H1 (cell line): Measurements from ENCODE around the gene CYB5R2. TPM values are rescaled to one million over a fixed set of nuclear protein-coding genes. Genes with fewer than 3 reads are reported as not detected.

Experiments used
- CTCF ChIA-PET: fragments of 300-600 bp; sonication (Branson Sonifier 250); formaldehyde crosslinking; loops from one replicate; lab custom pipeline; 2021; ENCODE audit not compliant: partially characterized antibody; lab: Charles Lee
- POLR2A ChIA-PET: fragments of 300-600 bp; sonication (Branson Sonifier 250); formaldehyde crosslinking; loops from one replicate; lab custom pipeline; 2021; ENCODE audit warnings: inconsistent platforms; ENCODE audit not compliant: partially characterized antibody; lab: Charles Lee
- DNase-seq, 2 experiments: peaks; one replicate each; pipeline versions ENCODE4 v3.0.0 to v3.0.0-alpha.2; 2010 to 2022; ENCODE audit warnings: low spot score in 2 of 2, low read depth in 1 of 2, mixed read lengths in 1 of 2
- FAIRE-seq: peaks from 2 replicates; lab custom pipeline; 2011; peaks lifted over from hg19 to GRCh38; lab: Jason Lieb, UNC
- H2AFZ ChIP-seq: 2 replicates; pipeline ENCODE4 v1.8.1; 2012; ENCODE audit warnings: low read length, inconsistent platforms
- H2AK5ac ChIP-seq: 2 replicates; pipeline ENCODE4 v1.6.1; 2013; ENCODE audit warnings: low read depth, low read length
- H2BK120ac ChIP-seq: replicated peaks from 2 replicates; pipeline ENCODE3; 2013; ENCODE audit warnings: low read depth, low read length, inconsistent platforms
- H2BK12ac ChIP-seq: 2 replicates; pipeline ENCODE4 v1.6.1; 2013; ENCODE audit warnings: low read depth, low read length
- H2BK15ac ChIP-seq: 2 replicates; pipeline ENCODE4 v1.6.1; 2013; ENCODE audit warnings: low read length
- H2BK20ac ChIP-seq: 2 replicates; pipeline ENCODE4 v1.6.1; 2013; ENCODE audit warnings: low read length
- H2BK5ac ChIP-seq: 2 replicates; pipeline ENCODE4 v1.6.1; 2013; ENCODE audit warnings: low read depth, low read length
- H3K14ac ChIP-seq: 2 replicates; pipeline ENCODE4 v1.6.1; 2013; ENCODE audit warnings: inconsistent platforms; ENCODE audit not compliant: insufficient read length
- H3K18ac ChIP-seq: 2 replicates; pipeline ENCODE4 v1.6.1; 2013; ENCODE audit warnings: low read length; ENCODE audit errors: extremely low read depth
- H3K23ac ChIP-seq: 2 replicates; pipeline ENCODE4 v1.6.1; 2013; ENCODE audit warnings: inconsistent platforms; ENCODE audit not compliant: insufficient read length
- H3K23me2 ChIP-seq: 2 replicates; pipeline ENCODE4 v1.6.1; 2013; ENCODE audit warnings: low read depth, low read length
- H3K27ac ChIP-seq: 2 replicates; pipeline ENCODE4 v1.6.1; 2011; ENCODE audit warnings: low read depth, low read length, inconsistent platforms
- H3K27me3 ChIP-seq, 4 experiments: replicated peaks in 1 of 4; 1 replicate in 1 of 4; 2 replicates in 3 of 4; pipeline versions ENCODE4 v1.6.1 to v1.8.1; 2011 to 2013; ENCODE audit warnings: low read length in 3 of 4, mild to moderate bottlenecking in 3 of 4, inconsistent platforms in 2 of 4, mixed read lengths in 2 of 4, moderate library complexity in 1 of 4; ENCODE audit not compliant: control insufficient read depth in 3 of 4, insufficient read depth in 3 of 4; ENCODE audit errors: extremely low read depth in 1 of 4
- H3K36me3 ChIP-seq, 4 experiments: 2 replicates each; pipeline versions ENCODE4 v1.6.1 to v1.8.1; 2011 to 2013; ENCODE audit warnings: mild to moderate bottlenecking in 4 of 4, low read length in 3 of 4, moderate library complexity in 2 of 4, control low read depth in 1 of 4, inconsistent platforms in 1 of 4; ENCODE audit not compliant: insufficient read depth in 4 of 4, control insufficient read depth in 2 of 4
- H3K4ac ChIP-seq: replicated peaks from 2 replicates; pipeline ENCODE3; 2013; ENCODE audit warnings: low read length, low read depth, mixed read lengths, inconsistent platforms; ENCODE audit not compliant: insufficient read length
- H3K4me1 ChIP-seq, 4 experiments: replicated peaks in 1 of 4; 1 replicate in 1 of 4; 2 replicates in 3 of 4; pipeline versions ENCODE4 v1.6.1 to v1.8.1; 2011 to 2013; ENCODE audit warnings: low read length in 3 of 4, inconsistent platforms in 2 of 4, mixed read lengths in 1 of 4; ENCODE audit not compliant: insufficient read depth in 4 of 4, control insufficient read depth in 3 of 4
- H3K4me2 ChIP-seq, 2 experiments: 2 replicates each; pipeline versions ENCODE4 v1.6.1 to v1.8.1; 2011 to 2013; ENCODE audit warnings: low read depth in 2 of 2, low read length in 2 of 2, control low read depth in 1 of 2, inconsistent platforms in 1 of 2, mild to moderate bottlenecking in 1 of 2; ENCODE audit not compliant: insufficient read depth in 1 of 2
- H3K4me3 ChIP-seq, 4 experiments: fragments of 200-600, 300-600 bp in 1 of 4; sonication (generic), shearing (Covaris generic), sonication (Bioruptor Twin) in 1 of 4; 2 replicates each; pipeline versions ENCODE4 v1.5.1 to v1.8.1; 2011 to 2016; ENCODE audit warnings: low read length in 4 of 4, low read depth in 3 of 4, control low read depth in 2 of 4, inconsistent platforms in 2 of 4, mild to moderate bottlenecking in 2 of 4, mixed read lengths in 1 of 4, moderate library complexity in 1 of 4; ENCODE audit not compliant: insufficient read depth in 2 of 4; ENCODE audit errors: extremely low read depth in 1 of 4
- H3K56ac ChIP-seq: replicated peaks from 2 replicates; pipeline ENCODE3; 2013; ENCODE audit warnings: low read depth, mild to moderate bottlenecking, mixed read lengths, low read length, inconsistent platforms; ENCODE audit not compliant: insufficient read length
- H3K79me1 ChIP-seq: 2 replicates; pipeline ENCODE4 v1.6.1; 2013; ENCODE audit warnings: low read depth, low read length, control low read depth
- H3K79me2 ChIP-seq, 2 experiments: 2 replicates each; pipeline versions ENCODE4 v1.6.1 to v1.8.1; 2012 to 2013; ENCODE audit warnings: low read length in 2 of 2, mild to moderate bottlenecking in 2 of 2, inconsistent platforms in 1 of 2; ENCODE audit not compliant: insufficient read depth in 2 of 2, control insufficient read depth in 1 of 2
- H3K9ac ChIP-seq, 4 experiments: replicated peaks in 1 of 4; 1 replicate in 1 of 4; 2 replicates in 3 of 4; pipeline versions ENCODE4 v1.6.1 to v1.8.1; 2011 to 2013; ENCODE audit warnings: low read depth in 3 of 4, low read length in 3 of 4, control low read depth in 2 of 4, mild to moderate bottlenecking in 2 of 4, moderate library complexity in 2 of 4, inconsistent platforms in 1 of 4; ENCODE audit errors: extremely low read depth in 1 of 4
- H3K9me3 ChIP-seq, 2 experiments: 2 replicates each; pipeline versions ENCODE4 v1.6.1 to v1.8.1; 2012 to 2013; ENCODE audit warnings: mild to moderate bottlenecking in 2 of 2, moderate library complexity in 2 of 2, control low read depth in 1 of 2, inconsistent platforms in 1 of 2, low read depth in 1 of 2, low read length in 1 of 2, mixed read lengths in 1 of 2; ENCODE audit not compliant: insufficient read depth in 2 of 2
- H4K20me1 ChIP-seq, 2 experiments: replicated peaks in 1 of 2; 2 replicates each; pipeline versions ENCODE3 to v1.8.1; 2011 to 2013; ENCODE audit warnings: inconsistent platforms in 2 of 2, low read length in 2 of 2, mild to moderate bottlenecking in 1 of 2; ENCODE audit not compliant: insufficient read depth in 2 of 2, control insufficient read depth in 1 of 2
- H4K5ac ChIP-seq: 2 replicates; pipeline ENCODE4 v1.6.1; 2013; ENCODE audit warnings: low read length, low read depth, mixed read lengths, inconsistent platforms; ENCODE audit not compliant: insufficient read length
- H4K8ac ChIP-seq: 2 replicates; pipeline ENCODE4 v1.8.0; 2013; ENCODE audit warnings: mild to moderate bottlenecking, moderate library complexity, low read length, inconsistent platforms; ENCODE audit not compliant: insufficient read depth; ENCODE audit errors: extremely low read depth
- H4K91ac ChIP-seq: replicated peaks from 2 replicates; pipeline ENCODE3; 2013; ENCODE audit warnings: low read length, mixed read lengths, inconsistent platforms; ENCODE audit not compliant: insufficient read length
- BACH1 ChIP-seq: IDR thresholded peaks from 2 replicates; pipeline ENCODE4 v1.6.1; 2012; ENCODE audit warnings: low read length, improper control_type of control experiment
- CTBP2 ChIP-seq: IDR thresholded peaks from 2 replicates; pipeline ENCODE4 v1.7.0; 2011; ENCODE audit warnings: borderline replicate concordance, mild to moderate bottlenecking, moderate library complexity, mixed read lengths, low read length; ENCODE audit not compliant: insufficient read depth, insufficient read length
- HDAC2 ChIP-seq, 2 experiments: fragments of 300-600 bp in 1 of 2; sonication (generic) in 1 of 2; IDR thresholded peaks; 2 replicates each; pipeline ENCODE4 v1.6.1; 2011 to 2012; ENCODE audit warnings: low read depth in 2 of 2, low read length in 2 of 2, mild to moderate bottlenecking in 2 of 2, moderate library complexity in 2 of 2, borderline replicate concordance in 1 of 2, inconsistent platforms in 1 of 2
- POU5F1 ChIP-seq: IDR thresholded peaks from 2 replicates; pipeline ENCODE4 v1.6.1; 2011; ENCODE audit warnings: low read depth, mild to moderate bottlenecking, low read length, moderate library complexity
- RBBP5 ChIP-seq: IDR thresholded peaks from 2 replicates; pipeline ENCODE4 v1.7.1; 2012; ENCODE audit warnings: low read depth, mild to moderate bottlenecking, inconsistent platforms, low read length, moderate library complexity, borderline replicate concordance
- RNF2 ChIP-seq: fragments of 200-900, 300-1000 bp; sonication (generic); IDR thresholded peaks from 2 replicates; pipeline ENCODE4 v1.7.1; 2016; ENCODE audit warnings: borderline replicate concordance, low read depth, mild to moderate bottlenecking, antibody characterized with exemption, low read length; ENCODE audit not compliant: poor library complexity, severe bottlenecking; ENCODE audit errors: missing control alignments
- WGBS, 2 experiments: shearing (Covaris generic) in 1 of 2; methylation state at CpG; one replicate each; pipeline versions ENCODE4 v1.1.6 to v1.1.7; 2013 to 2015; ENCODE audit warnings: low lambda C conversion rate in 2 of 2, mixed read lengths in 2 of 2, inconsistent platforms in 1 of 2, low coverage in 1 of 2, missing lambda C conversion rate in 1 of 2; ENCODE audit not compliant: insufficient replicate concordance in 2 of 2, insufficient coverage in 1 of 2, insufficient read length in 1 of 2; ENCODE audit errors: extremely low coverage in 1 of 2, missing lambda C conversion rate in 1 of 2; 5-methylcytosine and 5-hydroxymethylcytosine counted together
- polyA plus RNA-seq, 7 experiments: library from polyadenylated mRNA; depleted of rRNA in 3 of 7; stranded (reverse) in 5 of 7; unstranded in 2 of 7; fragments of >200 nt in 5 of 7; fragments of 200-250 nt in 2 of 7; gene quantifications; 1 replicate in 5 of 7; 2 replicates in 1 of 7; 4 replicates in 1 of 7; pipeline versions ENCODE4 v1.2.1 to v1.2.3, GENCODE V29; 2011 to 2013; ENCODE audit warnings: missing spikeins in 2 of 7, mixed read lengths in 2 of 7
- total RNA-seq: library from RNA; stranded (reverse); fragmentation: NEBNext Ultra II Directional; extraction: Animal tissue kit (Norgen Biotek cat#: 25700); gene quantifications from 2 replicates; pipeline ENCODE4 v1.2.1, GENCODE V29; 2021
- TF ChIP-seq, protein P1 (sequence below): IDR thresholded peaks from 2 replicates; pipeline ENCODE4 v1.6.1; 2012; ENCODE audit warnings: inconsistent platforms
- TF ChIP-seq, protein P2 (sequence below): IDR thresholded peaks from 2 replicates; pipeline ENCODE4 v1.6.1; 2011; ENCODE audit warnings: low read length, improper control_type of control experiment

The CYB5R2 gene
- total and polyA plus RNA-seq, 2 of the 8 experiments (the other 6 are each of a cell fraction or from before 2014, with no cell fraction given), result 53.0 to 55.9 TPM

DNA sequence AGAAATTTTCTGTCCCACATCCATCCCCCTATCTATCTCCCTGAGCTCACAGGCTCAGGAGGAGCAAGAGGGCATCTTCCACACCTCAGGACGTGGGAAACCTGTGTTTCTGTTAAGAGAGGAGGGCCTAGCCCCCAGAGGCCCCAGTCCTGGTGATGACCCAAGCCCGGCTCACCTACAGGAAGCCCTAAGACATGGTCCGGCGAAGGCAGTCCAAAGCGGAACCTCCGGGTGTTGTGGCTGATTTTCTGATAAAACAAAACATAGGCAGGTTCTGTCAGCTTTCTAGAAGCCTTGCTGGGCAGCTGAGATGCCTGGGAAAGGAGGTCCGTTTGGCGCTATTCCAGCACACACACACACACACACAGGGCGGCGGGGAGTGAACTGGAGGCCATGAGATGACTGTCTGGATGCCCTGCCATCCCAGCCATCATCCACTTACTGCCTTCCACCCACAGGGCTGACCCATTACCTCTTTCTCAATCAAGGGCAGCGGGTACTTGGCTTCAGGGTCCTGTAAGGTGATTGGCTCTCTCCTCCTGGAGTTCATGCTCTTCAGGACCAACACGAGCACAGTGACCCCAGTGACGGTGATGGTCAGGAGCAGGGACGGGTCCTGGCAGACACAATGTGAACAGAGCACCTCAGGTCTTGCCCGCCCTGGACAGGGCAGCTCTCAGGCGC, 882 bp downstream of the CYB5R2 start:
- H3K18ac ChIP-seq, result peak overlapping the region; percentile 71; the same call in 1 of the 2 replicates
- H3K56ac ChIP-seq, result no peak overlapping the region
- H4K91ac ChIP-seq, result no peak overlapping the region
- H3K79me1 ChIP-seq, result peaks cover 2% of the 10 kb centered on the region; the same call in 1 of the 2 replicates
- H3K14ac ChIP-seq, result no peak overlapping the region
- no peaks in the 10 kb centered on the region for H4K20me1 ChIP-seq
- H3K27ac ChIP-seq, result no peak overlapping the region
- peak overlapping the region in 2 of 4 experiments; percentile 68 to 94; a peak in 3 of 8 replicates for H3K4me3 ChIP-seq
- no peak overlapping the region for H4K5ac ChIP-seq
- peak overlapping the region; percentile 32; the same call in 1 of the 2 replicates for H2AK5ac ChIP-seq
- H3K27me3 ChIP-seq, result no peaks in the 10 kb centered on the region
- whole genome bisulfite sequencing, 2 experiments, result 96% methylated on average over 16 of the region's 16 CpGs; no CpG with 5 or more reads in 1 of the 2 experiments
- peaks cover 16% of the 10 kb centered on the region; the same call in 1 of the 2 replicates for H3K23me2 ChIP-seq
- TF ChIP-seq POU5F1, result no peak
- no peak for TF ChIP-seq CTBP2
- TF ChIP-seq RBBP5, result no peak
- TF ChIP-seq, protein P1, sequence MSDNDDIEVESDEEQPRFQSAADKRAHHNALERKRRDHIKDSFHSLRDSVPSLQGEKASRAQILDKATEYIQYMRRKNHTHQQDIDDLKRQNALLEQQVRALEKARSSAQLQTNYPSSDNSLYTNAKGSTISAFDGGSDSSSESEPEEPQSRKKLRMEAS, result no peak
- no peak for TF ChIP-seq RNF2
- no peak for TF ChIP-seq BACH1
- no peak for TF ChIP-seq HDAC2 (IDR thresholded peaks at IDR 0.05; ENCODE audit: borderline replicate concordance in 1 of 2, low read depth in 2 of 2, low read length in 2 of 2)
- TF ChIP-seq, protein P2, sequence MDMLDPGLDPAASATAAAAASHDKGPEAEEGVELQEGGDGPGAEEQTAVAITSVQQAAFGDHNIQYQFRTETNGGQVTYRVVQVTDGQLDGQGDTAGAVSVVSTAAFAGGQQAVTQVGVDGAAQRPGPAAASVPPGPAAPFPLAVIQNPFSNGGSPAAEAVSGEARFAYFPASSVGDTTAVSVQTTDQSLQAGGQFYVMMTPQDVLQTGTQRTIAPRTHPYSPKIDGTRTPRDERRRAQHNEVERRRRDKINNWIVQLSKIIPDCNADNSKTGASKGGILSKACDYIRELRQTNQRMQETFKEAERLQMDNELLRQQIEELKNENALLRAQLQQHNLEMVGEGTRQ, result no peak
- TF ChIP-seq, all 59 proteins: peak for 0
- H2BK20ac ChIP-seq, result no peak overlapping the region
- peaks cover 11 to 24% (median 13%) of the 10 kb centered on the region in 4 experiments; a peak in 6 of 8 replicates for H3K36me3 ChIP-seq
- H2BK120ac ChIP-seq, result no peak overlapping the region
- H3K23ac ChIP-seq, result no peak overlapping the region
- CTCF ChIA-PET, result interaction anchor here (0.6 to 3.7 kb wide), 8 partner anchors 16 to 230 kb away, joined by 3 to 21 read pairs (median 4); no protein-coding TSS in a partner anchor
- H2BK12ac ChIP-seq, result peak overlapping the region; percentile 50; the same call in 1 of the 2 replicates
- H2AFZ ChIP-seq, result no peak overlapping the region
- peak overlapping the region; percentile 90 to 92 for H3K4me2 ChIP-seq
- H2BK15ac ChIP-seq, result 0 out of 2 replicates have a peak overlapping the region, but pooled peaks have one; percentile 29
- POLR2A ChIA-PET, result interaction anchor here (1.2 to 2.2 kb wide), 7 partner anchors 9 to 99 kb away, joined by 3 to 14 read pairs (median 4); no protein-coding TSS in a partner anchor
- peaks cover 0 to 10% (median 4%) of the 10 kb centered on the region in 4 experiments; a peak in 4 of 7 replicates for H3K4me1 ChIP-seq
- DNase-seq (no peak), FAIRE-seq (no peak)
- H2BK5ac ChIP-seq, result peak overlapping the region; percentile 44; the same call in 1 of the 2 replicates
- no peak overlapping the region for H3K9ac ChIP-seq
- H3K9me3 ChIP-seq, result no peaks in the 10 kb centered on the region
- H3K4ac ChIP-seq, result no peak overlapping the region
- H4K8ac ChIP-seq, result no peak overlapping the region
- H3K79me2 ChIP-seq, result no peaks in the 10 kb centered on the region
